Measurements from ENCODE around the gene OR6C1. TPM values are rescaled to one million over a fixed set of nuclear protein-coding genes. Genes with fewer than 3 reads are reported as not detected.
"Not testable (repeated sequence)": the region's sequence is repeated elsewhere in the genome, so short reads cannot be mapped to it uniquely, and the experiment has no call there.

OR6C1 gene
- total RNA-seq: not detected

DNA sequence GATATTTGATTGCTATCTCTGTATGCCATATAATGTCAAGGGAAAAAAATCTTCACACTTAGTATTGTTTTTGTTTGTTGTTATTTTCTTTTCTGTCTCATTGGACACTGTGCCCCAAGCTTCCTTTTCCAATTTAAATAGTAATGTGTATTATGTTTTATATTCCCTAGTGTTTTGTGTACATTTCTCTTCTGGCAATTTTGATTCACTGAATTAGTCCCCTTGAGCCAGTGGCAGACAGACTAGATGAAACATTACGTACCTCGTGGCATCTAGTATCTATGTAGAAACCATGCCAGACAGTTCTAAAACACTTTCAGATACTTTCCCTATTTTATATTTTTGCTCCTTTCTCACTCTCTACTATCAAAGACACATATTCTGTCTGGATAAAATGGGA is at the start of gene OR6C1:
OR6C1 (plus strand) TSS at position 301 of the 400 bp plus-strand sequence. CDS start 6,257 bp downstream, outside the sequence.
- no peaks in the 10 kb centered on the region for H3K36me3 ChIP-seq
- H3K9me3 ChIP-seq: no peaks in the 10 kb centered on the region
- no peak within 1 kb of the TSS for H3K27ac ChIP-seq
- DNase-seq (ENCODE audit: low spot score): no peak
- H3K4me3 ChIP-seq: no peak within 1 kb of the TSS
- no peak for TF ChIP-seq CTCF (IDR thresholded peaks at IDR 0.05)
- H3K4me1 ChIP-seq: no peaks in the 10 kb centered on the region
- H3K27me3 ChIP-seq: no peaks in the 10 kb centered on the region

- Histone ChIP-seq H3K4me3 (no peak overlapping the region), H3K27ac (no peak overlapping the region), H3K9me3 (no peaks in the 10 kb centered on the region), H3K27me3 (no peaks in the 10 kb centered on the region), H3K4me1 (no peaks in the 10 kb centered on the region), H3K36me3 (no peaks in the 10 kb centered on the region)
- DNase-seq (ENCODE audit: low spot score): no peak
- TF ChIP-seq CTCF (IDR thresholded peaks at IDR 0.05): no peak
Observed at GRCh38 chr12:55280991-55281390, 33.2 kb upstream of the OR6C1 start.

GRCh38 chr12:55289999-55290398 is 24.1 kb upstream of the OR6C1 start:
- no peak for DNase-seq (ENCODE audit: low spot score)
- no peak overlapping the region for H3K27ac ChIP-seq
- no peaks in the 10 kb centered on the region for H3K9me3 ChIP-seq
- no peaks in the 10 kb centered on the region for H3K27me3 ChIP-seq
- no peak for TF ChIP-seq CTCF (IDR thresholded peaks at IDR 0.05)
- H3K36me3 ChIP-seq: no peaks in the 10 kb centered on the region
- H3K4me3 ChIP-seq: no peak overlapping the region
- no peaks in the 10 kb centered on the region for H3K4me1 ChIP-seq

DNA sequence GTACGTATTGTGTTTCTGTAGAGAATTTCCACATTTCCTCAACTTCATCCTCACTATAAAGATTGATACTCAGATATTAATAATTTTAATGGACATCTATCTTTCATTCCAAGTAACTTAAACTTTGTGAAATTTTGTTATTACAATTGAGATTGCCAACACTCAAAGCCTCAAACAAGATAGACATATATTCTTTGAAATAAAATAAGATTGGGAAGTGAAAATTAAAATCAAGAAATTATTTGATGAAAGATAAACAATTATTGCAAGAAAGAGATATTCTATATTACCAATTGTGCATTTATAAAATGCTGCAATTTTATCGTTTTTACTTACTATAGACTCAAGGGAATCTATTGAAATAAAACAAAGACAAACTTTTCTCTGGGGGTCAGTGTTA is 17.7 kb upstream of the OR6C1 start, which contains the start of gene OR6C6:
OR6C6 (minus strand) TSS at position 101 of the 400 bp plus-strand sequence. CDS start 1,337 bp downstream, outside the sequence.
- Histone ChIP-seq H3K27me3 (no peaks in the 10 kb centered on the region), H3K27ac (no peak within 1 kb of the TSS), H3K36me3 (no peaks in the 10 kb centered on the region), H3K4me1 (no peaks in the 10 kb centered on the region), H3K9me3 (peaks cover 0 to 5% of the 10 kb centered on the region in 2 donors), H3K4me3 (no peak within 1 kb of the TSS)
- TF ChIP-seq CTCF (IDR thresholded peaks at IDR 0.05): no peak
- no peak for DNase-seq (ENCODE audit: low spot score)

GRCh38 chr12:55320201-55320600 is 6.1 kb downstream of the OR6C1 start:
- no peak for DNase-seq (ENCODE audit: low spot score)
- H3K36me3 ChIP-seq: no peaks in the 10 kb centered on the region
- no peaks in the 10 kb centered on the region for H3K9me3 ChIP-seq
- no peak overlapping the region for H3K4me3 ChIP-seq
- H3K27me3 ChIP-seq: no peaks in the 10 kb centered on the region
- no peaks in the 10 kb centered on the region for H3K4me1 ChIP-seq
- TF ChIP-seq CTCF (IDR thresholded peaks at IDR 0.05): no peak
- H3K27ac ChIP-seq: no peak overlapping the region

GRCh38 chr12:55325801-55326200 is 11.7 kb downstream of the OR6C1 start:
- not testable (repeated sequence) for H3K27me3 ChIP-seq; H3K4me1 ChIP-seq; H3K36me3 ChIP-seq; H3K4me3 ChIP-seq; H3K9me3 ChIP-seq; H3K27ac ChIP-seq; DNase-seq (ENCODE audit: low spot score)

Data from right atrium auricular region (tissue), 2 donors.